Coronary artery (tissue), 2 donors: ENCODE data around the gene PIAS4.
A peak's percentile ranks its signal among the peaks of the same experiment; 100 is the strongest.

Experiments used
- DNase-seq: peaks from one replicate; pipeline ENCODE4 v3.0.0-alpha.2; 2017; ENCODE audit warnings: low spot score
- H3K27ac ChIP-seq, 2 donors: fragments of 200-600 bp; sonication (generic); one replicate each; pipeline ENCODE4 v1.5.1; 2016 to 2019
- H3K4me3 ChIP-seq: fragments of 200-600 bp; sonication (generic); 2 replicates; pipeline ENCODE4 v1.5.1; 2016; ENCODE audit warnings: mild to moderate bottlenecking, moderate library complexity
- CTCF ChIP-seq: fragments of 200-600 bp; sonication (generic); IDR thresholded peaks from one replicate; pipeline ENCODE4 v1.5.1; 2019; ENCODE audit warnings: antibody characterized with exemption

Gene PIAS4

GRCh38 chr19:3983542-3983914, 24.0 kb upstream of the PIAS4 start:
- no peak for TF ChIP-seq CTCF
- Histone ChIP-seq H3K4me3 (peak overlapping the region; percentile 96), H3K27ac (peak overlapping the region; percentile 93 to 98)
- DNase-seq: no peak

- peak overlapping the region; percentile 96 for H3K4me3 ChIP-seq
- TF ChIP-seq CTCF: no peak
- no peak for DNase-seq
- peak overlapping the region; percentile 93 to 98 for H3K27ac ChIP-seq
Observed at GRCh38 chr19:3983936-3984583, 23.5 kb upstream of the PIAS4 start.

DNA sequence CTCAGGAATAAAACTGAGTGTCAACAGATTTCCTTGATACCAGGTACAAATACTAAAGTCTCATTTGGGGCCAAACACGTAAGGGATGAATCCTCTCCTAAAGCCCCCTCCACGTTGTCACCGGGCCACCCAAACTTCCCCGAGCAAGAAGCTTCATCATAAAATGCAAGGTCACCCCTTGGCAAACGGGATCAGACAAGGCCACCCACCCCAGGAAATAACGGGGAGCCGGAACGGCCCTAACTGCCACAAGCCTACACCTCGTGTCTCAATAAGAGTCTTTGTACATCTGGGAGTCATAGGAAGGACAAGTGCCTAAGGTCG, 23.0 kb upstream of the PIAS4 start:
- no peak for TF ChIP-seq CTCF
- DNase-seq: no peak
- Histone ChIP-seq H3K4me3 (peak overlapping the region; percentile 96), H3K27ac (peak overlapping the region; percentile 93 to 98)

GRCh38 chr19:3984908-3985642, 22.5 kb upstream of the PIAS4 start, which contains the start of gene EEF2:
Gene EEF2, minus strand, starts transcription at chr19:3985463. Its CDS starts 83 bp downstream, at chr19:3985380.
- DNase-seq: peak; percentile 92
- Histone ChIP-seq H3K27ac (peak within 1 kb of the TSS; percentile 93 to 98), H3K4me3 (peak within 1 kb of the TSS; percentile 96)
- TF ChIP-seq CTCF: no peak

- H3K27ac ChIP-seq: peak overlapping the region; percentile 93 to 98
- DNase-seq: peak; percentile 72
- peak overlapping the region; percentile 96 for H3K4me3 ChIP-seq
- TF ChIP-seq CTCF: no peak
Observed at GRCh38 chr19:3985643-3986259, 21.8 kb upstream of the PIAS4 start.

DNA sequence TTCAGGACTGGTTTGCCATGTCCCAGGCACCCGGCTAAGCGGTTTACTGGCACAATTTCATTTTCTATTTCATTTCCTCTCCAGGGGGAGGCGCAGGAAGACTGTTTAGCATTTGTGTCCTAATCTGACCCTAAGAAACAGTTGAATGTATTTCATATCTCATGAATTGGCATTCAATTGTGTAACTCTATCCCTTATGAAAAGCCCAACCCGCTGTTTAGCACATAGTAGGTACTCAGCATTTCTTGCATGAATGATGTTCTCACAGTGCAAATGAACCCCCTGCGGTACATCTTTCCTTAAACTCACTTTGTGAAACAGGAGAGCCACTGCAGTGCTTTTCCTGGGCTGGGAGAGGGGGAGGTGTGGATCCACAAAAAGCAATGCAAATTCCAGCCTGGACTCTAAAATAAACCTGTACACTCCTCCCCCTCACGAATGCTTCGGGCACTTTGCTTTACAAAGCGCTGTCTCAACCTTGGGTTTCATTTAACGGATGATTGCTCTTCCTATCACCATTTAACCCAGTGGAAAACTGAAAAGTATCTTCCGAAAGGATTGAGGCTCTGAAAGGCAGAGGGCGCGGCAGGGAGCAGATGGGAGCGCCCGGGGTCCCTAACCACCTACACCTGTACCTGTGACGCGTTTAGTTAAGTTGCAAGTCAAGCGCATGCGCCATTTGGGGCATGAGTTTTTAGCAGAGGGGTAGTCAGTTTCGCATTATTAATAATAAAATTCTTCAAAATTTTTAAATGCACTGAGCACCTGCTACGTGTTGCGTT, 21.1 kb upstream of the PIAS4 start:
- peak overlapping the region; percentile 96 for H3K4me3 ChIP-seq
- DNase-seq: no peak
- peak; percentile 55 for TF ChIP-seq CTCF

More for the DNA sequence above, 21.1 kb upstream of the PIAS4 start:
- H3K27ac ChIP-seq: peak overlapping the region; percentile 93 to 98
